GM23338 (cell line): ENCODE data around the gene ARHGEF19. TPM values are rescaled to one million over a fixed set of nuclear protein-coding genes. Genes with fewer than 3 reads are reported as not detected.

Experiments used
- ATAC-seq: fragments of 200-7000 bp; cut with Tn5 transposase; 3 replicates; pipeline ENCODE4 v1.9.1; 2020
- DNase-seq: peaks from one replicate; pipeline ENCODE4 v3.0.0-alpha.2; 2015; ENCODE audit warnings: low spot score
- H2AFZ ChIP-seq: fragments of 200-600 bp; sonication (generic); 2 replicates; pipeline ENCODE4 v1.8.0; 2016; ENCODE audit warnings: antibody characterized with exemption, mild to moderate bottlenecking, moderate library complexity
- H3F3A ChIP-seq: fragments of 200-600 bp; sonication (generic); replicated peaks from 2 replicates; pipeline ENCODE4 v1.8.0; 2017; ENCODE audit warnings: antibody characterized with exemption, mixed run types, low read depth
- H3K27ac ChIP-seq: fragments of 200-600 bp; sonication (generic); 2 replicates; pipeline ENCODE4 v1.6.1; 2016; ENCODE audit warnings: low read depth
- H3K27me3 ChIP-seq: fragments of 200-600 bp; sonication (generic); 2 replicates; pipeline ENCODE4 v1.8.0; 2016; ENCODE audit warnings: mild to moderate bottlenecking, mixed run types, moderate library complexity; ENCODE audit not compliant: insufficient read depth
- H3K36me3 ChIP-seq: fragments of 200-600 bp; sonication (generic); 2 replicates; pipeline ENCODE4 v1.8.0; 2016; ENCODE audit warnings: mild to moderate bottlenecking; ENCODE audit not compliant: insufficient read depth
- H3K4me1 ChIP-seq: fragments of 200-600 bp; sonication (generic); 2 replicates; pipeline ENCODE4 v1.8.0; 2016; ENCODE audit warnings: mild to moderate bottlenecking, moderate library complexity; ENCODE audit not compliant: insufficient read depth
- H3K4me2 ChIP-seq: fragments of 200-600 bp; sonication (generic); 2 replicates; pipeline ENCODE4 v1.7.1; 2017; ENCODE audit warnings: mixed run types
- H3K4me3 ChIP-seq: fragments of 200-600 bp; sonication (generic); 2 replicates; pipeline ENCODE4 v1.6.1; 2016; ENCODE audit warnings: mixed run types
- H3K79me2 ChIP-seq: fragments of 200-600 bp; sonication (generic); replicated peaks from 2 replicates; pipeline ENCODE4 v1.8.0; 2017; ENCODE audit warnings: mild to moderate bottlenecking; ENCODE audit not compliant: insufficient read depth
- H3K9me2 ChIP-seq: fragments of 200-600 bp; sonication (generic); 2 replicates; pipeline ENCODE4 v1.8.0; 2017; ENCODE audit not compliant: insufficient read depth
- H4K20me1 ChIP-seq: fragments of 200-600 bp; sonication (generic); replicated peaks from 2 replicates; pipeline ENCODE4 v1.8.0; 2017; ENCODE audit warnings: mild to moderate bottlenecking; ENCODE audit not compliant: insufficient read depth
- H3K27ac Mint-ChIP-seq: 2 replicates; pipeline ENCODE4 v1.8.0; 2020; ENCODE audit warnings: inconsistent platforms, mild to moderate bottlenecking, moderate library complexity, mixed read lengths
- H3K27me3 Mint-ChIP-seq: 3 replicates; pipeline ENCODE4 v1.8.0; 2022; ENCODE audit warnings: low read depth, mild to moderate bottlenecking, moderate library complexity, mixed read lengths, inconsistent platforms; ENCODE audit not compliant: insufficient read depth, poor library complexity
- H3K36me3 Mint-ChIP-seq: 3 replicates; pipeline ENCODE4 v1.8.0; 2021; ENCODE audit warnings: low read depth, mild to moderate bottlenecking, inconsistent platforms, moderate library complexity, mixed read lengths
- H3K4me1 Mint-ChIP-seq: 3 replicates; pipeline ENCODE4 v1.8.0; 2020; ENCODE audit warnings: mild to moderate bottlenecking, inconsistent platforms, mixed read lengths
- H3K4me3 Mint-ChIP-seq: 3 replicates; pipeline ENCODE4 v1.8.0; 2021; ENCODE audit warnings: moderate library complexity, mild to moderate bottlenecking, inconsistent platforms, mixed read lengths
- H3K9me3 Mint-ChIP-seq: 3 replicates; pipeline ENCODE4 v1.8.0; 2020; ENCODE audit warnings: moderate library complexity, mild to moderate bottlenecking, inconsistent platforms, mixed read lengths
- CREB1 ChIP-seq: fragments of 250-450 bp; sonication (Bioruptor Pico); IDR thresholded peaks from 2 replicates; pipeline ENCODE4 v1.5.0; 2020; ENCODE audit warnings: low read depth, mild to moderate bottlenecking, moderate library complexity
- CTCF ChIP-seq, 2 experiments: fragments of 200-600 bp in 1 of 2; sonication (generic) in 1 of 2; conservative IDR thresholded peaks; 2 replicates each; pipeline versions ENCODE4 v1.5.1 to v1.6.1; 2016 to 2017; ENCODE audit warnings: antibody characterized with exemption in 2 of 2, low read depth in 2 of 2, mild to moderate bottlenecking in 2 of 2, moderate library complexity in 1 of 2
- ETS1 ChIP-seq: IDR thresholded peaks from 2 replicates; pipeline ENCODE4 v1.6.1; 2016; ENCODE audit warnings: antibody characterized with exemption
- EZH2 ChIP-seq: fragments of 200-600 bp; sonication (generic); IDR thresholded peaks from one replicate; pipeline ENCODE4 v1.8.0; 2017; ENCODE audit warnings: antibody characterized with exemption, mild to moderate bottlenecking, low read depth; ENCODE audit not compliant: unreplicated experiment
- EZH2phosphoT487 ChIP-seq: fragments of 200-600 bp; sonication (generic); IDR thresholded peaks from one replicate; pipeline ENCODE4 v1.8.1; 2018; ENCODE audit warnings: antibody characterized with exemption; ENCODE audit not compliant: unreplicated experiment
- JUNB ChIP-seq: IDR thresholded peaks from one replicate; pipeline ENCODE4 v1.6.1; 2016; ENCODE audit warnings: antibody characterized with exemption; ENCODE audit not compliant: unreplicated experiment
- NANOG ChIP-seq: IDR thresholded peaks from 2 replicates; pipeline ENCODE4 v1.6.1; 2016; ENCODE audit warnings: antibody characterized with exemption, borderline replicate concordance
- POLR2AphosphoS5 ChIP-seq: IDR thresholded peaks from 2 replicates; pipeline ENCODE4 v1.6.1; 2016; ENCODE audit warnings: antibody characterized with exemption, low read depth
- REST ChIP-seq: IDR thresholded peaks from one replicate; pipeline ENCODE4 v1.6.1; 2018; ENCODE audit warnings: antibody characterized with exemption; ENCODE audit not compliant: unreplicated experiment
- STAT1 ChIP-seq: IDR thresholded peaks from one replicate; pipeline ENCODE4 v1.6.1; 2016; ENCODE audit warnings: antibody characterized with exemption; ENCODE audit not compliant: unreplicated experiment
- ZNF114 ChIP-seq: fragments of 250-450 bp; sonication (Bioruptor Pico); IDR thresholded peaks from 2 replicates; pipeline ENCODE4 v1.5.0; 2020; ENCODE audit warnings: mild to moderate bottlenecking, moderate library complexity
- ZNF331 ChIP-seq: fragments of 250-450 bp; sonication (Bioruptor Pico); IDR thresholded peaks from 2 replicates; pipeline ENCODE4 v1.5.0; 2020; ENCODE audit warnings: low read depth, mild to moderate bottlenecking, moderate library complexity
- ZNF462 ChIP-seq: fragments of 250-450 bp; sonication (Bioruptor Pico); IDR thresholded peaks from 2 replicates; pipeline ENCODE4 v1.5.0; 2020; ENCODE audit warnings: mild to moderate bottlenecking, moderate library complexity
- polyA plus RNA-seq: library from polyadenylated mRNA; unstranded; fragments of >200 nt; fragmentation: Nextera tagmentation; extraction: Ambion mirVana; gene quantifications from 2 replicates; pipeline ENCODE4 v1.2.1, GENCODE V29; 2016
- total RNA-seq: library from RNA; depleted of rRNA; stranded (reverse); fragments of >200 nt; shearing (Covaris generic); gene quantifications from 2 replicates; pipeline ENCODE4 v1.2.3, GENCODE V29; 2014

The ARHGEF19 gene
- total and polyA plus RNA-seq, 2 experiments from 2014 or later, result 19.5 to 46.4 TPM

GRCh38 chr1:16175610-16176553, 36.6 kb downstream of the ARHGEF19 start:
- no peak overlapping the region for H3K27ac ChIP-seq
- H3K4me1 Mint-ChIP-seq, result peaks cover 20% of the 10 kb centered on the region
- no peak for TF ChIP-seq CTCF (conservative IDR thresholded peaks at IDR 0.05; ENCODE audit: low read depth in 2 of 2)
- no peak for TF ChIP-seq ZNF114 (CRISPR knock-in tag)
- TF ChIP-seq ZNF331 (CRISPR knock-in tag), result no peak
- TF ChIP-seq POLR2AphosphoS5, result no peak
- TF ChIP-seq STAT1, result no peak
- no peak for TF ChIP-seq EZH2
- no peak for TF ChIP-seq ZNF462
- no peak for TF ChIP-seq REST
- no peak for TF ChIP-seq NANOG
- no peak for TF ChIP-seq JUNB
- no peak for TF ChIP-seq ETS1
- TF ChIP-seq CREB1 (CRISPR knock-in tag), result no peak
- TF ChIP-seq EZH2phosphoT487, result no peak
- no peaks in the 10 kb centered on the region for H3K36me3 ChIP-seq
- H3K36me3 Mint-ChIP-seq, result no peaks in the 10 kb centered on the region
- H3F3A ChIP-seq, result no peaks in the 10 kb centered on the region
- H3K79me2 ChIP-seq, result no peaks in the 10 kb centered on the region
- no peaks in the 10 kb centered on the region for H3K27me3 ChIP-seq
- no peaks in the 10 kb centered on the region for H4K20me1 ChIP-seq
- H3K4me3 Mint-ChIP-seq, result no peak overlapping the region
- H3K9me2 ChIP-seq, result no peaks in the 10 kb centered on the region
- peak overlapping the region; percentile 85 for H2AFZ ChIP-seq
- peaks cover 15% of the 10 kb centered on the region for H3K27me3 Mint-ChIP-seq
- ATAC-seq, result peak; percentile 10
- H3K4me1 ChIP-seq, result no peaks in the 10 kb centered on the region; the same call in 1 of the 2 replicates
- DNase-seq, result no peak
- no peak overlapping the region for H3K27ac Mint-ChIP-seq
- H3K4me3 ChIP-seq, result no peak overlapping the region
- H3K4me2 ChIP-seq, result no peak overlapping the region
- no peaks in the 10 kb centered on the region for H3K9me3 Mint-ChIP-seq
